Stimulated activated CD4-positive, alpha-beta T cell treated with anti-CD3 and anti-CD28 coated beads, Interleukin-1b, Interleukin-23, amount 100 ng/mL, for 24 hours (primary cell): ENCODE results near the gene CPEB1.
"Not testable (repeated sequence)": the region's sequence is repeated elsewhere in the genome, so short reads cannot be mapped to it uniquely, and the experiment has no call there.

Experiments
- DNase-seq, 4 experiments: peaks; one replicate each; pipeline ENCODE4 v3.0.0-alpha.2; 2020; ENCODE audit warnings: low read depth in 4 of 4, low spot score in 1 of 4

Gene CPEB1

GRCh38 chr15:82548700-82549099 is 98.5 kb downstream of the CPEB1 start:
- no peak for DNase-seq

GRCh38 chr15:82545478-82545877 is 101.7 kb downstream of the CPEB1 start:
- no peak for DNase-seq

- no peak for DNase-seq
Measured at GRCh38 chr15:82545002-82545401, 102.2 kb downstream of the CPEB1 start.

- DNase-seq, result no peak
Measured at GRCh38 chr15:82544431-82544830, 102.7 kb downstream of the CPEB1 start.

GRCh38 chr15:82543160-82543559 is 104.0 kb downstream of the CPEB1 start:
- no peak for DNase-seq

- no peak for DNase-seq
Measured at GRCh38 chr15:82540984-82541431, 106.2 kb downstream of the CPEB1 start.

- peak; percentile 95 to 98 (median 96) for DNase-seq
Measured at GRCh38 chr15:82540055-82540983, 106.8 kb downstream of the CPEB1 start, which contains the start of gene RPS17. RPS17 (minus strand) TSS chr15:82540457; CDS start chr15:82540428, 29 bp downstream.

- no peak for DNase-seq
Measured at GRCh38 chr15:82539691-82540054, 107.5 kb downstream of the CPEB1 start.

- DNase-seq, result no peak
Measured at GRCh38 chr15:82538961-82539690, 108.0 kb downstream of the CPEB1 start.

GRCh38 chr15:82537351-82537908 is 109.7 kb downstream of the CPEB1 start:
- no peak for DNase-seq

- DNase-seq, result no peak
Measured at GRCh38 chr15:82536409-82537350, 110.5 kb downstream of the CPEB1 start.

- no peak for DNase-seq
Measured at GRCh38 chr15:82535566-82536408, 111.4 kb downstream of the CPEB1 start.

GRCh38 chr15:82535151-82535550 is 112.0 kb downstream of the CPEB1 start:
- not testable (repeated sequence) for DNase-seq

GRCh38 chr15:82534457-82534861 is 112.7 kb downstream of the CPEB1 start:
- not testable (repeated sequence) for DNase-seq

- DNase-seq, result no peak
Measured at GRCh38 chr15:82533801-82534200, 113.4 kb downstream of the CPEB1 start.

- DNase-seq, result no peak
Measured at GRCh38 chr15:82532991-82533481, 114.1 kb downstream of the CPEB1 start.

- DNase-seq, result no peak
Measured at GRCh38 chr15:82532383-82532990, 114.7 kb downstream of the CPEB1 start.

GRCh38 chr15:82531496-82532382 is 115.4 kb downstream of the CPEB1 start:
- no peak for DNase-seq
